Measurements from ENCODE around the gene COL15A1.

The COL15A1 gene

DNA sequence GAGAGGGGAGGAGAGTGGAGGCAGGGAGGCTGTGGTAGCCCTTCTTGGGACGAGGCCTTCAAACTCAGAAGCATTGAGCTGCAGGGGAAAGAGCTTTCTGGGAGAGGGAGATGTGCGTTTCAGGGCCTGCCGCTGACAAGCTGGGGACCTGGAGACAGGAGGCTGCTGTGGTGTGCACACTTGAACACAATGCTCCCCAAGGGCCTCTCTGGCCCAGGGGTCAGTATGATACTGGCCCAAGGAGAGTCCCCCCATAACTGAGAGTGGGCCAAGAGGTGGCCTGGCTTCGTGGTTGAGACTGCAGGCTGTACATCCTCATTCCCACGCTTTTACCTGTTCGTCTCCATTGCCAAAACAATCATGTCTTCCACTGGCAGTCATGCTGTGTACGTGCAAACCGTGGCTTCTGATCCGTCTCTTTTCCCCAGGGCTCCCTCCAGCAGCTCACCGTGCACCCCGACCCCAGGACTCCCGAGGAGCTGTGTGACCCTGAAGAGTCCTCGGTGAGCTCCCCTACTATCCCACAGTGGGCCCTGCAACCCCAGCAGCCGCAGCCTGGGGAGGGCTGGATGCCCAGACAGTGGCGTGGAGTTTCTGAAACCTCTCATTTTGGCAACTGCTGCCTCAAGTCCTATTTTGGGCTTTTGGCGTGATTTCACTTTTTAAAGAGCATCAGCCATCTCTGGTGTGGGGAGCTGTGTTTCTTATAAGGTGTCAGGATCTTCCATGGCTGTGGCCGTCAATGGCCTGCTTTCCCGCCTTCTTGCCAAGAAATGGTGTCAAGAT, 43.4 kb downstream of the COL15A1 start:
- DNase-seq (ENCODE audit: extremely low read depth, low read depth): no peak
- no peak overlapping the region for H3K4me3 ChIP-seq (replicated peaks; ENCODE audit: low read depth, low read length)
- TF ChIP-seq, protein P1, sequence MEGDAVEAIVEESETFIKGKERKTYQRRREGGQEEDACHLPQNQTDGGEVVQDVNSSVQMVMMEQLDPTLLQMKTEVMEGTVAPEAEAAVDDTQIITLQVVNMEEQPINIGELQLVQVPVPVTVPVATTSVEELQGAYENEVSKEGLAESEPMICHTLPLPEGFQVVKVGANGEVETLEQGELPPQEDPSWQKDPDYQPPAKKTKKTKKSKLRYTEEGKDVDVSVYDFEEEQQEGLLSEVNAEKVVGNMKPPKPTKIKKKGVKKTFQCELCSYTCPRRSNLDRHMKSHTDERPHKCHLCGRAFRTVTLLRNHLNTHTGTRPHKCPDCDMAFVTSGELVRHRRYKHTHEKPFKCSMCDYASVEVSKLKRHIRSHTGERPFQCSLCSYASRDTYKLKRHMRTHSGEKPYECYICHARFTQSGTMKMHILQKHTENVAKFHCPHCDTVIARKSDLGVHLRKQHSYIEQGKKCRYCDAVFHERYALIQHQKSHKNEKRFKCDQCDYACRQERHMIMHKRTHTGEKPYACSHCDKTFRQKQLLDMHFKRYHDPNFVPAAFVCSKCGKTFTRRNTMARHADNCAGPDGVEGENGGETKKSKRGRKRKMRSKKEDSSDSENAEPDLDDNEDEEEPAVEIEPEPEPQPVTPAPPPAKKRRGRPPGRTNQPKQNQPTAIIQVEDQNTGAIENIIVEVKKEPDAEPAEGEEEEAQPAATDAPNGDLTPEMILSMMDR (IDR thresholded peaks at IDR 0.05; ENCODE audit: low read depth, low read length, missing control alignments): no peak

DNA sequence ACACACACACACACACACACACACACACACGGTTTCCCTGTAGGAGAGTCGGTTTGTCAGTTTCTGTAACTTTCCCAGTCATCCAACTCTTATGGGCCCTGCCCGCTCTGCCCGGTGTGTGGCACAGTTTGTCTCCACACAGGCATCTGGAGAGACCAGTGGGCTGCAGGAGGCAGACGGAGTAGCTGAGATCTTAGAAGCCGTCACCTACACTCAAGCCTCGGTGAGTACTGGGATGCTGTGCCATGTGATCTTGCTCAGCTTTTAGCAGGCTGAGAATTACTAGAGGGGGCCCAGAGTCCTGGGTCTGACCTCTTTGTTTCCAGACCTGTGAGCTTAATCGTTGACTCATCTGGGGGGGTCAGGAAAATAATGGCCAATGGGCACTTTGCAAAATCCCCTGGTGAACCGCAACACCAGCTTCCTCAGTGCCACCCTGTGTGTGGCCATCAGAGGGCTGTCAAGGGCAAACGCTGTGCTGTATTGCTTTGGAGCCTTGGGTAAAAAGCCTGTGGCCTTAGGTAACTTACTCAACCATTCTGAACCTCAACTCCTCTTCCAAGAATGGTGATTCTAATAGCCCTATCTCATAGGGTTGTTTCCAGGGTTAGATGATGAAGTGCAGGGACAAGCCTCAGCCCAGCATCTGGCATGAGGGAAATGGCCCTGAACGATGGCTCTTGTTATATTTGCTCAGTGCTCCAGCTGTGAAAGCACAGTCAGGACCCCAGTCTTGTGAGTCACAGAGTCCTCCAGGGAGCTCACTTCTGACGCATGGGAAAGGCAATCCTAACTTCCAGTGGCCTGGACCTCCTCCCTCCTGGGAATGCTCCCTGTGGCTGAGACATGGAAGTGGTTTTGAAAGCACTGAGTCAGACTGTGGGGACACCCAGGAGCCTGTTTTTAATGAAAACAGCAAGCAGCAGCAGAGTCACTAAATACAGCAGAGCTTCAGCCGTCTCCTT, 45.6 kb downstream of the COL15A1 start:
- peak; percentile 98 for DNase-seq (ENCODE audit: extremely low read depth, low read depth)
- TF ChIP-seq, protein P1 (IDR thresholded peaks at IDR 0.05; ENCODE audit: low read depth, low read length, missing control alignments): no peak
- no peak overlapping the region for H3K4me3 ChIP-seq (replicated peaks; ENCODE audit: low read depth, low read length)

DNA sequence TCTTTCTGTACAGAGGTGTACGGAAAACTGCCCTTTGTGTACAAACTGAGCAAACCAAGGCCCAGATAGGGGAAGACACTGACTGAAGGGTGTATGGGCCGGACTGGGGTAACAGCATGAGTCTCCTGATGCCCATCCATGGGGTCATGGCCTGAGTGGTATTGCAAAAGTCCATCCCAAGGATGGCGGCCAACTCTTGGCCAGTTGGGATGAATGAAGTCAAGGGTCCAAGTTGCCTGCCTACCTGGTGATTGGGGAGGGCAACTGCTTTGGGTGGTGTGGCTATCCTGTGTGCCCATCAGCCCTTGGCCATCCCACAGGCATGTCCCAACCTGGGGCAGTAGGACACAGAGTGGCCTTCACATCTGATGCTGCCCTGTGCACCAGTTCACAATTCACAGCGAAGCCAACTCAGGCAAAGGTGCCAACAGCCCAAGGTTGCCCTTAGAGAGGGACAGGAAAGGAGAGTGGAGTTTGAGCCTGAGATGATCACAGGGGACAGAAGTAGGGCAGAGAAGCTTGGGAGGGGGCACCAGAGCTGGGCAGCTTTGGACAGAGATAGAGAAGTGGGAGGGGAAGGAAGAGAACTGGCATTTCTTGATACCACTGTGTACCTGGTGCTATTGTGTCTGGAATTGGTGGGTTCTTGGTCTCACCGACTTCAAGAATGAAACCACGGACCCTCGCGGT, 46.6 kb downstream of the COL15A1 start:
- no peak overlapping the region for H3K4me3 ChIP-seq (replicated peaks; ENCODE audit: low read depth, low read length)
- DNase-seq (ENCODE audit: extremely low read depth, low read depth): no peak
- TF ChIP-seq, protein P1 (IDR thresholded peaks at IDR 0.05; ENCODE audit: low read depth, low read length, missing control alignments): no peak

DNA sequence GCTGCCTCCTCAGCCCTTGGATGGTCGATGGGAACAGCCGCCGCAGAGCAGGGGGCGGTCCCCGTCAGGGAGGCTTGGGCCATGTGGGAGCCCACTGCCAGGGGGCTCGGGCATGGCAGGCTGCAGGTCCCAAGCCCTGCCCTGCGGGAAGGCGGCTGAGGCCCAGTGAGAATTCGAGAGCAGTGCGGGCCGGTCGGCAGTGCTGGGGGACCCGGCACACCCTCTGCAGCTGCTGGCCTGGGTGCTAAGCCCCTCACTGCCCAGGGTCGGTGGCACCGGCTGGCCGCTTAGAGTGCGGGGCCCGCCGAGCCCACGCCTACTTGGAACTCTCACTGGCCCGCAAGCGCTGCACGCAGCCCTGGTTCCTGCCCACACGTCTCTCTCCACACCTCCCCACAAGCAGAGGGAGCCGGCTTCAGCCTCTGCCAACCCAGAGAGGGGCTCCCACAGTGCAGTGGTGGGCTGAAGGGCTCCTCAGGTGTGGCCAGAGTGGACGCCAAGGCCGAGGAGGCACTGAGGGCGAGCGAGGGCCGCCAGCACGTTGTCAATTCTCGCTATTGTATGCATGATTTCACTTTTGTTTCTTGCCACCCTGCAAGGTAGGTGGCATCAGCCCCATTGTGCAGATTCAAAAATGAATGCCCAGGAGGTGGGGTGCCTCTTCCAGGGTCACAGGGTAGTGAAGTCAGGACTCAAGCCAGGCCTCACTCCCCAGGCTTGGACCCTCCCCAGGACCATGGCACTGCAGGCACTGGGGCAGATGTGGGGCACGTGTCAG, 48.6 kb downstream of the COL15A1 start:
- H3K4me3 ChIP-seq (replicated peaks; ENCODE audit: low read depth, low read length): no peak overlapping the region
- no peak for DNase-seq (ENCODE audit: extremely low read depth, low read depth)
- TF ChIP-seq, protein P1 (IDR thresholded peaks at IDR 0.05; ENCODE audit: low read depth, low read length, missing control alignments): no peak

DNA sequence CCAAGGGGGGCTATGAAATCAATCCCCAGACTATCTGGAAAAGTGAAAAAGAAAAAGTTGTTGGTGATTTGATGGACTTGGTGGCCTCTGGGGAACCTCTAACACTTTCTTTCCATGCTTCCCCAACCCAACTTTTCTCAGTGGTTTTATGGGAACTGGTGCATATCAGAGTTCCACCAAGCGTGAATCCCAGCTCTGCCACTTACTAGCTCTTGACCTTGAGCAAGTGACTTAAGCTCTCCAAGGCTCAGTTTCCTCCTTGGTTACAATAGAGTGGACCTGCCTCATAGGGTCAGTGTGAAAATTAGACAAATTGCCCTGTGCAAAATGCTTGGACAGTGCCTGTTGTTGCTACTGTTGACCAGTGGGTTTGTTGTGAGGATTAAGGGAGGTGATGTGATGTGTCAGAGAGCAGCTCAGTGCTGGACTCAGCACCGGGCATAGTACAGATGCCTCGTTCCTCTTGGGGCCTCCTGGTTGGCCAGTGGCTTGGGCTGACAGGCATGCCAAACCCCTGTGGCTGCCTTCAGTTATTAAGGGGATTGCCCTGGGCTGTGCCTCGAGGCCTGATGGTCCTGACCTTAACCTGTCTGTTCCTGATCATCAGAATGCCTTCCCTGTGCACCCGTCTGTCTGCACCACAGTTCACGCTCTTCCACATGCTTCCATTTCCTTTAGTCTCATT, 49.3 kb downstream of the COL15A1 start:
- TF ChIP-seq, protein P1 (IDR thresholded peaks at IDR 0.05; ENCODE audit: low read depth, low read length, missing control alignments): no peak
- DNase-seq (ENCODE audit: extremely low read depth, low read depth): no peak
- no peak overlapping the region for H3K4me3 ChIP-seq (replicated peaks; ENCODE audit: low read depth, low read length)
